ENCODE results near the gene MUS81.

MUS81 gene

GRCh38 chr11:65906602-65907001 lies 46.4 kb downstream of the MUS81 start:
- DNase-seq (ENCODE audit: insufficient read length, low spot score) (no peak), FAIRE-seq (no peak)

DNA sequence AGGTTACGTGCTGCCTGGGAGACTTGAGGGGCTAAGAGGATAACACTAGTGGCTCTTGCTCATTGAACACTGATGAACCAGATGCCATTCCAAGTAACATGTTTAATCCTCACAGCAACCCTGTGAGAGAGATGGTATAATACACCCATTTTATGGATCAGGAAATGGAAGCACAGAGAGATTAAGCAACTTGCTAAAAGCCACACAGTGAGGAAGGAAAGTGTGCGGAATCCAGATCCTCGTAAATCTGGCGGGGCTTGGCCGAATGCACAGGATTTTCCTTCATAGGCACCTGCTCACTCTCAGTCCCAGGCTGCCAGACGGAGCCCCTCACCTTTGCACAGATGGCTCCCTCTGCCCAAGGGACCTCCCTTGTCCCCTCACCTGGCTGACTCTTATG lies 47.6 kb downstream of the MUS81 start:
- DNase-seq (ENCODE audit: insufficient read length, low spot score) (no peak), FAIRE-seq (no peak)
- no peak for TF ChIP-seq POLR2A (IDR thresholded peaks at IDR 0.05; ENCODE audit: low read depth, low read length)

More at GRCh38 chr11:65906602-65907001, 46.4 kb downstream of the MUS81 start:
- TF ChIP-seq POLR2A (IDR thresholded peaks at IDR 0.05; ENCODE audit: low read depth, low read length), result no peak

DNA sequence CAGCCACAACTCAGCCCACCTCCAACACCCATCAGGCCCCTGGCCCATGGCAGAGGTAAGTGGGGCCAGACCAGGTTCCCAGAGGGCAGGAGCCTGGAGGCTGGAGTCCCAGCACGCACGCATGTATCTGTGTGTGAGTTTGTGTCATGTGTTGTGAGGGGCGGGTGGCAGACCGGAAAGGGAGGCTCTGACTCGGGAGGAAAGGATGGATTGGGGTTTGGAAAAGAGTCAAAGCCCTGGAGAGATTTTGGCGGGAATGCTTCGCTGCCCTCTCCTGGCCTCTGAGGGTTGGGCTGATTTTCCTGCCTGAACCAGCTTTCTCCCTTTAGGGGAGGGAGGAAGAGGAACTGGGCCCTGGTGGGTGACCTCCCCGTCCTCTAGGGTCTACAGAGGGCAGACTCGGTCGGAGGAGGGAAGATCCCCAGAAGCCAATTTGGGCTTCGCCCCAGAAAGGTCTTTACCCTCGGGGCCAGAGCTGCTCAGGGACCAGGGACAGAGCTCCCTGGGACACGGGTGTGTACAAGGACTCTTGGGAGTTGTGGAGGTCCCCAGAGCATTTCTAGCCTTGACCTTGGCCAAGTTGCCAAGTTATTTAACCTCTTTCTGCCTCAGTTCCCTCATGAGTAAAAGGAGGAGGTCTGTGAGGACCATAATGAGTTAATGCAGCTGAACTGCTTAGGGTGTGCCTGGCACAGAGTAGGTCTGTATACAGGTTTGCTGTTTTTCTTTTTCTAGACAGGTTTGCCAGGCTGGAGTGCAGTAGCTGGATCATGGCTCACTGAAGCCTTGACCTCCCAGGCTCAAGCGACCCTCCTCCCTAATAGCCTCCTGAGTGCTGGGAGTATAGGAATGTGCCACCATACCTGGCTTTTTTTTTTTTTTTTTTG lies 51.7 kb downstream of the MUS81 start:
- FAIRE-seq (no peak), DNase-seq (ENCODE audit: insufficient read length, low spot score) (no peak)
- peak; percentile 24; the same call in 1 of the 2 replicates for TF ChIP-seq POLR2A (IDR thresholded peaks at IDR 0.05; ENCODE audit: low read depth, low read length)

- DNase-seq (ENCODE audit: insufficient read length, low spot score) (no peak), FAIRE-seq (no peak)
- TF ChIP-seq POLR2A (IDR thresholded peaks at IDR 0.05; ENCODE audit: low read depth, low read length), result no peak
Measured at GRCh38 chr11:65912845-65913244, 52.6 kb downstream of the MUS81 start.

DNA sequence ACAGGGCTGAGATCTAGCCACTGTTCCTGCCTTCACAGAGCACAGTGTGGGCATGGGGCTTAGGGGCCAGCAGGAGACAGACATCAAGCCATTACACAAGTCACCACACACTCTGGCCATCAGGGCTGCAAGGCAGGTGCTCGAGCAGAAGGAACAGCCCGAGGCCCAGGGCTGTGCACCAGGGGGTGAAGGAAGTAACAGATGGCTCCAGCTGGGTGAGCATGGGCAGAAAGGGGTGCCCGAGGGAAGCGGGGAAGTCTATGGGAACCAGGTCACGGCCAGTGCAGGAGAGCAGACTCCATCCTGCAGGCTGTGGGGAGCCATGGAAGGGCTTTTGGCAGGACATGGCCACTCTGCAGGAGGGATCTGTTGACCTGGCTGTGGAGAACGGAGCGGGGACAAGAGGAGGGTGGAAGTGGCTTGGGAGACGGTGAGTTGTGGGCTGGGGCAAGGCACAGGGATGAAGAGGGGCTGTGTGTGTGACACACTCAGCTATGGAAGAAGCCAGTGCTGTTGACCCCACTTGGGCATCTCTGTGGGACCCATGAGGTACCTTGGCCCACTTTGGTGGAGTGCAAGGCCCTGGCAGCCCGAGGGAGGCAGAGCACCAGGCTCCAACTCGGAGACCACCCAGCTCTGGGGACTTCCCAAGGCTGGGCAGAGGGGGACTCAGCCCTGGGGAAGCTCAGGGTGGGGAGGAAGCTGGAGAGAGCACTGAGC lies 55.0 kb downstream of the MUS81 start:
- FAIRE-seq (no peak), DNase-seq (ENCODE audit: insufficient read length, low spot score) (no peak)

GRCh38 chr11:65915821-65916251 lies 55.6 kb downstream of the MUS81 start:
- FAIRE-seq, result no peak
- peak; percentile 95 for DNase-seq (ENCODE audit: insufficient read length, low spot score)
- TF ChIP-seq POLR2A (IDR thresholded peaks at IDR 0.05; ENCODE audit: low read depth, low read length), result peak; percentile 38; the same call in 1 of the 2 replicates

More for the DNA sequence above, 55.0 kb downstream of the MUS81 start:
- TF ChIP-seq POLR2A (IDR thresholded peaks at IDR 0.05; ENCODE audit: low read depth, low read length), result peak; percentile 44

All from H54 (cell line).